ENCODE measurements around the gene FBXO8.

DNA sequence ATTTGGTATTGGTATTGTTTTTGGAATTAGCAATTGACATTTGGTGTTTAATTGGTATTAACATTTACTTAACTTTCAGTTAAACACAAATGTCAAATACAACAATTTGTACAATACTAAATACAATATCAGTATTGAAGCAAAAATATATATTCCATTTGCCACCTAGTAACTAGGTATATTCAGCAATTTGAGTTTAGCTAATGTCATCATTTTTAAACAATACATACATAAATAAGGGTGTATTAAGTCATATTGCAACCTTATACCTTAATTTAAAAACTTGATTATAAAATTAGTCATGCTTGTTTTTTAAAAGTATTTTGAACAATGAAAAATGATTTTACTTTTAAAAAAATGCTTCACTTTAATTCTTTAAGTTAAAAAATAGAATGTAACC lies 53.3 kb downstream of the FBXO8 start:
- TF ChIP-seq, protein P1, sequence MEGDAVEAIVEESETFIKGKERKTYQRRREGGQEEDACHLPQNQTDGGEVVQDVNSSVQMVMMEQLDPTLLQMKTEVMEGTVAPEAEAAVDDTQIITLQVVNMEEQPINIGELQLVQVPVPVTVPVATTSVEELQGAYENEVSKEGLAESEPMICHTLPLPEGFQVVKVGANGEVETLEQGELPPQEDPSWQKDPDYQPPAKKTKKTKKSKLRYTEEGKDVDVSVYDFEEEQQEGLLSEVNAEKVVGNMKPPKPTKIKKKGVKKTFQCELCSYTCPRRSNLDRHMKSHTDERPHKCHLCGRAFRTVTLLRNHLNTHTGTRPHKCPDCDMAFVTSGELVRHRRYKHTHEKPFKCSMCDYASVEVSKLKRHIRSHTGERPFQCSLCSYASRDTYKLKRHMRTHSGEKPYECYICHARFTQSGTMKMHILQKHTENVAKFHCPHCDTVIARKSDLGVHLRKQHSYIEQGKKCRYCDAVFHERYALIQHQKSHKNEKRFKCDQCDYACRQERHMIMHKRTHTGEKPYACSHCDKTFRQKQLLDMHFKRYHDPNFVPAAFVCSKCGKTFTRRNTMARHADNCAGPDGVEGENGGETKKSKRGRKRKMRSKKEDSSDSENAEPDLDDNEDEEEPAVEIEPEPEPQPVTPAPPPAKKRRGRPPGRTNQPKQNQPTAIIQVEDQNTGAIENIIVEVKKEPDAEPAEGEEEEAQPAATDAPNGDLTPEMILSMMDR (conservative IDR thresholded peaks at IDR 0.05; ENCODE audit: low read depth, low read length), result no peak
- TF ChIP-seq, protein P2, sequence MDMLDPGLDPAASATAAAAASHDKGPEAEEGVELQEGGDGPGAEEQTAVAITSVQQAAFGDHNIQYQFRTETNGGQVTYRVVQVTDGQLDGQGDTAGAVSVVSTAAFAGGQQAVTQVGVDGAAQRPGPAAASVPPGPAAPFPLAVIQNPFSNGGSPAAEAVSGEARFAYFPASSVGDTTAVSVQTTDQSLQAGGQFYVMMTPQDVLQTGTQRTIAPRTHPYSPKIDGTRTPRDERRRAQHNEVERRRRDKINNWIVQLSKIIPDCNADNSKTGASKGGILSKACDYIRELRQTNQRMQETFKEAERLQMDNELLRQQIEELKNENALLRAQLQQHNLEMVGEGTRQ (IDR thresholded peaks at IDR 0.05; ENCODE audit: low read depth, low read length), result no peak
- TF ChIP-seq RAD21 (IDR thresholded peaks at IDR 0.05; ENCODE audit: low read length), result no peak
- no peak for TF ChIP-seq POLR2A (IDR thresholded peaks at IDR 0.05; ENCODE audit: low read depth, low read length)
